ENCODE measurements around the gene MGMT. TPM values are rescaled to one million over a fixed set of nuclear protein-coding genes. Genes with fewer than 3 reads are reported as not detected.

Gene MGMT
- total RNA-seq, 2 donors from 2014 or later, result 28.6 to 33.7 TPM

- H3K27ac ChIP-seq (ENCODE audit: low read depth, low read length), result no peak overlapping the region
- WGBS, 2 experiments (ENCODE audit: insufficient coverage in 1 of 2, insufficient read length in 1 of 2), result 95 to 96% methylated on average over 2 to 4 of the region's 4 CpGs
- H3K4me1 Mint-ChIP-seq, result peaks cover 6% of the 10 kb centered on the region
Observed at GRCh38 chr10:129689671-129690071, 222.6 kb downstream of the MGMT start.

GRCh38 chr10:129690248-129691070 lies 223.4 kb downstream of the MGMT start:
- Mint-ChIP-seq H3K27ac (no peak overlapping the region), H3K9me3 (no peaks in the 10 kb centered on the region), H3K36me3 (ENCODE audit: low read depth) (no peaks in the 10 kb centered on the region), H3K27me3 (ENCODE audit: insufficient read depth) (no peaks in the 10 kb centered on the region), H3K4me1 (peaks cover 6% of the 10 kb centered on the region), H3K4me3 (no peak overlapping the region)
- H3K27me3 ChIP-seq (ENCODE audit: control insufficient read depth, insufficient read depth, low read length, poor library complexity, severe bottlenecking), result no peaks in the 10 kb centered on the region
- no peak overlapping the region for H3K27ac ChIP-seq (ENCODE audit: low read depth, low read length)
- no peak for TF ChIP-seq CTCF (conservative IDR thresholded peaks at IDR 0.05)
- WGBS, 2 experiments (ENCODE audit: insufficient coverage in 1 of 2, insufficient read length in 1 of 2), result 91 to 100% methylated on average over 4 to 7 of the region's 8 CpGs
- H3K9me3 ChIP-seq (ENCODE audit: control insufficient read depth, low read length), result no peaks in the 10 kb centered on the region
- no peaks in the 10 kb centered on the region for H3K4me1 ChIP-seq (ENCODE audit: control insufficient read depth, insufficient read depth, low read length)
- no peak overlapping the region for H3K4me3 ChIP-seq (ENCODE audit: low read length)
- DNase-seq, result peak; percentile 20
- no peaks in the 10 kb centered on the region for H3K36me3 ChIP-seq (ENCODE audit: control insufficient read depth, insufficient read depth, low read length)
- no peak overlapping the region for H3K9ac ChIP-seq (ENCODE audit: extremely low read depth, low read length, poor library complexity, severe bottlenecking)

More at GRCh38 chr10:129689671-129690071, 222.6 kb downstream of the MGMT start:
- H3K27me3 Mint-ChIP-seq (ENCODE audit: insufficient read depth), result no peaks in the 10 kb centered on the region
- Histone ChIP-seq H3K9ac (ENCODE audit: extremely low read depth, low read length, poor library complexity, severe bottlenecking) (no peak overlapping the region), H3K4me3 (ENCODE audit: low read length) (no peak overlapping the region), H3K27me3 (ENCODE audit: control insufficient read depth, insufficient read depth, low read length, poor library complexity, severe bottlenecking) (no peaks in the 10 kb centered on the region), H3K4me1 (ENCODE audit: control insufficient read depth, insufficient read depth, low read length) (no peaks in the 10 kb centered on the region), H3K36me3 (ENCODE audit: control insufficient read depth, insufficient read depth, low read length) (no peaks in the 10 kb centered on the region), H3K9me3 (ENCODE audit: control insufficient read depth, low read length) (no peaks in the 10 kb centered on the region)
- DNase-seq, result no peak
- no peaks in the 10 kb centered on the region for H3K9me3 Mint-ChIP-seq
- H3K36me3 Mint-ChIP-seq (ENCODE audit: low read depth), result no peaks in the 10 kb centered on the region
- no peak overlapping the region for H3K27ac Mint-ChIP-seq
- no peak for TF ChIP-seq CTCF (conservative IDR thresholded peaks at IDR 0.05)
- no peak overlapping the region for H3K4me3 Mint-ChIP-seq

GRCh38 chr10:129692695-129693094 lies 225.7 kb downstream of the MGMT start:
- Histone ChIP-seq H3K36me3 (ENCODE audit: control insufficient read depth, insufficient read depth, low read length) (no peaks in the 10 kb centered on the region), H3K27ac (ENCODE audit: low read depth, low read length) (no peak overlapping the region), H3K4me3 (ENCODE audit: low read length) (no peak overlapping the region), H3K27me3 (ENCODE audit: control insufficient read depth, insufficient read depth, low read length, poor library complexity, severe bottlenecking) (no peaks in the 10 kb centered on the region), H3K9me3 (ENCODE audit: control insufficient read depth, low read length) (no peaks in the 10 kb centered on the region), H3K9ac (ENCODE audit: extremely low read depth, low read length, poor library complexity, severe bottlenecking) (no peak overlapping the region), H3K4me1 (ENCODE audit: control insufficient read depth, insufficient read depth, low read length) (no peaks in the 10 kb centered on the region)
- H3K36me3 Mint-ChIP-seq (ENCODE audit: low read depth), result no peaks in the 10 kb centered on the region
- WGBS, 2 experiments (ENCODE audit: insufficient coverage in 1 of 2, insufficient read length in 1 of 2), result 90 to 94% methylated on average over 5 to 8 of the region's 8 CpGs
- no peaks in the 10 kb centered on the region for H3K27me3 Mint-ChIP-seq (ENCODE audit: insufficient read depth)
- DNase-seq, result peak; percentile 28
- no peak overlapping the region for H3K4me3 Mint-ChIP-seq
- H3K9me3 Mint-ChIP-seq, result no peaks in the 10 kb centered on the region
- no peak for TF ChIP-seq CTCF (conservative IDR thresholded peaks at IDR 0.05)
- H3K4me1 Mint-ChIP-seq, result peaks cover 6% of the 10 kb centered on the region
- no peak overlapping the region for H3K27ac Mint-ChIP-seq

Measured in endodermal cell (in vitro differentiated cells).